ENCODE data around the gene GIMAP6. TPM values are rescaled to one million over a fixed set of nuclear protein-coding genes. Genes with fewer than 3 reads are reported as not detected.

GIMAP6 gene
- total RNA-seq, 1 donor, result 0.18 TPM

- no peak for TF ChIP-seq CTCF (IDR thresholded peaks at IDR 0.05; ENCODE audit: insufficient read depth, low read length)
- H3K4me3 ChIP-seq (ENCODE audit: low read depth, low read length), result no peak overlapping the region
- no peak for DNase-seq (ENCODE audit: low read depth)
Observed at GRCh38 chr7:150595361-150595760, 36.8 kb downstream of the GIMAP6 start.

- DNase-seq (ENCODE audit: low read depth), result no peak
- H3K4me3 ChIP-seq (ENCODE audit: low read depth, low read length), result no peak overlapping the region
- TF ChIP-seq CTCF (IDR thresholded peaks at IDR 0.05; ENCODE audit: insufficient read depth, low read length), result no peak
Observed at GRCh38 chr7:150594805-150595204, 37.4 kb downstream of the GIMAP6 start.

GRCh38 chr7:150587551-150587950, 44.6 kb downstream of the GIMAP6 start:
- DNase-seq (ENCODE audit: low read depth), result no peak
- H3K4me3 ChIP-seq (ENCODE audit: low read depth, low read length), result no peak overlapping the region
- TF ChIP-seq CTCF (IDR thresholded peaks at IDR 0.05; ENCODE audit: insufficient read depth, low read length), result no peak

- no peak overlapping the region for H3K4me3 ChIP-seq (ENCODE audit: low read depth, low read length)
- no peak for DNase-seq (ENCODE audit: low read depth)
- TF ChIP-seq CTCF (IDR thresholded peaks at IDR 0.05; ENCODE audit: insufficient read depth, low read length), result no peak
Observed at GRCh38 chr7:150586785-150587152, 45.4 kb downstream of the GIMAP6 start.

GRCh38 chr7:150586068-150586784, 46.0 kb downstream of the GIMAP6 start:
- DNase-seq (ENCODE audit: low read depth), result no peak
- no peak overlapping the region for H3K4me3 ChIP-seq (ENCODE audit: low read depth, low read length)
- TF ChIP-seq CTCF (IDR thresholded peaks at IDR 0.05; ENCODE audit: insufficient read depth, low read length), result no peak

DNA sequence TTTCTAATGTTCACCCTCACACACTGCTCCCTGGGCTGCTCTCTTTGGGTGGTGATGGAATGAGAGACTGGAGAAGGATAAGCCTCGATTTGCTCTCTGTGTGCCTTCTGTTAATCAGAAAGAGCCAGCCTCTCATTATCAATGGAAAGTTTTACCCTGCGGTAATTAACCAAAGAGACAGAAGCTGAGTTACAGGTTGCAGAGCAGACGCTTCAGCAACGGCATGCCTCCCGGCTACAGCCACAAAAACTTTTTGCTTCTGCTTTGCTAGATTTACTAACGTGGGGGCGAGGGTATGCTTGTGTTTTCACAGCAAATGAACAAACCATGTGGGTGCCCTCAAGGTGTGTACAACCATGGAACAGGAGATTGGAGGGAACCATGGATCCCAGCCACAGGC, 47.0 kb downstream of the GIMAP6 start:
- TF ChIP-seq CTCF (IDR thresholded peaks at IDR 0.05; ENCODE audit: insufficient read depth, low read length), result no peak
- no peak for DNase-seq (ENCODE audit: low read depth)
- H3K4me3 ChIP-seq (ENCODE audit: low read depth, low read length), result no peak overlapping the region

All from fibroblast of the aortic adventitia (primary cell).